GM18870 (cell line): ENCODE measurements around the gene UBAC1.
"Not testable (repeated sequence)": the region's sequence is repeated elsewhere in the genome, so short reads cannot be mapped to it uniquely, and the experiment has no call there.

Experiments used
- ATAC-seq: cut with Tn5 transposase; IDR thresholded peaks from one replicate; pipeline ENCODE4 v1.9.1; 2021; ENCODE audit warnings: moderate library complexity; ENCODE audit not compliant: unreplicated experiment

Gene UBAC1

DNA sequence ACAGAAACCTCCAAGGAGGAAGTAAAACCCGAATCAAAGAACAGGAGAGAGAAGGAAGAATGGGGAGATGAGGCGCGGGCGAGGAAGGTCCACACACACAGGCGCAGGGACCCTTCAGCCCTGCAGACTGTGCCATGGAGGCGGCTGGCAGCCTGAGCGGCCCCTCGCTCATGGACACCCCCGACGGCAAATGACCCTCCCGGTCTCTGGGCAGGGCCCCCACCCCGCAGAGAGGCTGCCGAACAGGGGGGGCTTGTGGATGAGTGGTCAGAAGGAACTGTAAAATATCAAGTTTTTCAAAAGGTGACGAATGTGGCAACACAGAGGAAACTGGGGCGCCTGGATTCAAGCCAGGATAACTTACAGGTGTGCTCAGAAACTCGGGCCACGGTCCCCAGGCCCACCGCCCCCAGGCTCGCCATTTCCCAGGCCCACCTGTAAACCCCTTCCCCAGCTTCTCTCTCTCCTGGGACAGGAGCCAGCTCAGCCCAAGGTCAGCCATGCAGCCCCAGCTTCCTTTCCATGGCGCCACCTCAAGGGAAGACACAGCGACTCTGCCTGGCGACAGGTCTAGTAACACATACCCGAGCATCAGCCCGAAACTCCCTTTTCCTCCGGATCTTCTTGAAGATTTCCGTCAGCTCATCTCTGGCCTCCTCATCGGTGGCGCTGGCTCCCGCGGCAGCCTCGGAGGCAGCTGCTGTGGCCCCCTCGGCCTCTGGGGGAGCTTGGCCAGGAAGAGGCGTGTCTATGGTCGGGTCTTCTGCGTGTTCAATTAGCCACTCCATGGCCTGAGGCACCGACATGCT, 16.5 kb downstream of the UBAC1 start:
- no peak for ATAC-seq

DNA sequence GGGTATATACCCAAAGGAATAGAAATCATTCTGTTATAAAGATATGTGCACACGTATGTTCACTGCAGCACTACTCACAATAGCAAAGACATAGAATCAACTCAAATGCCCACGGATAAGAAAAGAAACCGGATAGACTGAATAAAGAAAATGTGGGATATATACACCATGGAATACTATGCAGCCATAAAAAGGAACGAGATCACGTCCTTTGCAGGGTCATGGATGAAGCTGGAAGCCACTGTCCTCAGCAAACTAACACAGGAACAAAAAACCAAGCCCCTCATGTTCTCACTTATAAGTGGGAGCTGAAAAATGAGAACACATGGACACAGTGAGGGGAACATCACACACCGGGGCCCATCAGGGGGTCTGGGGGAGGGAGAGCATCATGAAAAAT, 17.6 kb downstream of the UBAC1 start:
- not testable (repeated sequence) for ATAC-seq

DNA sequence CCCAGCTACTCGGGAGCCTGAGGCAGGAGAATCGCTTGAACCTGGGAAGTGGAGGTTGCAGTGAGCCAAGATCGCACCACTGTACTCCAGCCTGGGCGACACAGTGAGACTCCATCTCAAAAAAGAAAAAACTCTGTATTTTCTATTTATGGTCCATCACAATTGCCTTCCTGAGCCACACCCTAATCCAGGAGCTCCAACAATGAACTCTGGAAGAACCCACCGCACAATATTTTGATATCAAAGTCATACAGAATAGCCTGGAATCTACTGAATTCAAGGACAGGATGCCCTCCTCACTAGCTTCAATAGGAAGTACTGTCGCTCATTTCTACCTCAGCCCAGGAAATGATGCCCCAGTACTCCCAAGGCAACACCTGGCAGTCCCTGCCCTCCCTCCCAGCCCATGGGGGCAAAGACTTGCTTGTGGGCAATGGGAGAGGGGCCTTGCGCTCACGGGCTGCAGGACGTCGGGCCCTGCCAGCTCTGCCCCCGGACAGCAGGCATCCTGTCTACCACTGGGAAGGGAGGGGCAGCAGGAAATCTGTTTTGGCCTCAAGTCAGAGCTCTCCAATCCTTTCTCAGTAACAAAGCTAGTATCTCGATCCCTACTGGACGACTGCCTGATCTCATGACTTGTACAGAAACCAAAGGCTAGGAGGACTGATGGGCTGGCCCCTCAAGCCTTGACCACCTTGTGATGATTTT, 19.7 kb downstream of the UBAC1 start:
- no peak for ATAC-seq

- ATAC-seq, result no peak
Observed at GRCh38 chr9:135939351-135940265, 21.6 kb downstream of the UBAC1 start.

DNA sequence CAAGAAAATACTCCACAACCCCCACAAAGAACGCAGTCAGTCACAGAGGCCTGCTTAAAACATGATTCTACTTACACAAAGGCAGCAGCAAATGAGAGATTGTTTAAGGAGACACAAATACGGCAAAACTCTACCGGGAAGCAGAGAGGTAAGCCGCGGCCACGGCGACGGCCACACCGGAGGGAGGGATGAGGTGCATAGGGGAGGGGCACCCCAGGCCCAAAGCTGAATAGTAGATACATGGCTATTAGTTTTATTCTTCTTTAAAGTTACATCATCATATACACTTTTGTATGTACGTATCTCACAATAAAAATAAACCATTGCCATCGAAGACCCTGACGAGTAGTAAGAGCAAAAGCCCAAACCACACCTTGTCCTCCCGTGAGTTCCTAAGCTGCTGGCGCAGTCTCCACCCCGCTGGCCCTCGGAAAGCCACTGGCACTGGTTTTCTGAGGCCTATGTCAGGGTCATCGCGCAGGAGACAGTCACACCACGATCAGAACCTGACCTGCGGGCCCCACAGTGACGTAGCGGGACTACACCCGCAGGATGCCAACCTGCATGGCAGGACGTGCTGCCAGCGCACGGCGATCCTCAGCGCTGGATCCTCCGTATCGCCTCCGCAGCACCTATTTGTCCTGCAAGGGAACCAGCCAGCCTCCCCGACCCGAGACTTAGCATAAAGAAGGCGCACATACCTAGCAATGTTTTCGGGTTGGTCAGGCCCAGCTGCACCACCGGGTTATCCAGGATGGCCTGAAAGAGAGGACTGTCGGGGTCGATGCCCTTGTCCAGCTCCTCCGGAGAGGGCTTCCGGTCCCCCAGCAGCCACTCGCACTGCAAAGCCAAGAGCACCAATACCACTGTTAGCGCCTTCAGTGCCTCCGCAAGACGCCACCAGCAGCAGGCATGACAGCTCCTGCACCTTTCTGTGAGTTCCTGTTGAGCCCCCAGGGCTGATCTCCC, 23.4 kb downstream of the UBAC1 start:
- ATAC-seq, result no peak

GRCh38 chr9:135933114-135933513, 28.1 kb downstream of the UBAC1 start:
- no peak for ATAC-seq

- no peak for ATAC-seq
Observed at GRCh38 chr9:135932656-135933055, 28.5 kb downstream of the UBAC1 start.

DNA sequence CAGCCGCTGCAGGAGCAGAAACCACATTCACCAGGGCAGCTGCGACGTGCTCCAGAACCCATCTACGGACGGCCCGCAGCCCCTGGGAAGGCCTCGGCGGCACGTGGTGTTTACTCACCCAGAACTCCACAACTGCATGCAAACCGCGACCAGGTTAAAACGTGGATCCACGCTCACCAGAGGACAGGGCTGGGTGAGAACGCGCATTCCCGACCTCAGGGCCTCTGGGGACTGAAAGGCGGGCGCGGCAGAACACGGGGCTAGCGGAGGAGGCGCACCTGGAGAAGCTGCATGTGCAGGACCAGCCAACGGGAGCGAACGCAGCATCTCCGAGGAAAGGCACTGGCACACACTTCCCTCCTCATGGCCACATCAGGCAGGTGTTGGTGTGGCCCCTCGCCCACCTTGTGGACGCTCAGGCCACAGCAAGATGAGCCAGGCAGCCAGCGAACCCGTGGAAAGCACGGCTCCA, 29.8 kb downstream of the UBAC1 start:
- ATAC-seq, result no peak

DNA sequence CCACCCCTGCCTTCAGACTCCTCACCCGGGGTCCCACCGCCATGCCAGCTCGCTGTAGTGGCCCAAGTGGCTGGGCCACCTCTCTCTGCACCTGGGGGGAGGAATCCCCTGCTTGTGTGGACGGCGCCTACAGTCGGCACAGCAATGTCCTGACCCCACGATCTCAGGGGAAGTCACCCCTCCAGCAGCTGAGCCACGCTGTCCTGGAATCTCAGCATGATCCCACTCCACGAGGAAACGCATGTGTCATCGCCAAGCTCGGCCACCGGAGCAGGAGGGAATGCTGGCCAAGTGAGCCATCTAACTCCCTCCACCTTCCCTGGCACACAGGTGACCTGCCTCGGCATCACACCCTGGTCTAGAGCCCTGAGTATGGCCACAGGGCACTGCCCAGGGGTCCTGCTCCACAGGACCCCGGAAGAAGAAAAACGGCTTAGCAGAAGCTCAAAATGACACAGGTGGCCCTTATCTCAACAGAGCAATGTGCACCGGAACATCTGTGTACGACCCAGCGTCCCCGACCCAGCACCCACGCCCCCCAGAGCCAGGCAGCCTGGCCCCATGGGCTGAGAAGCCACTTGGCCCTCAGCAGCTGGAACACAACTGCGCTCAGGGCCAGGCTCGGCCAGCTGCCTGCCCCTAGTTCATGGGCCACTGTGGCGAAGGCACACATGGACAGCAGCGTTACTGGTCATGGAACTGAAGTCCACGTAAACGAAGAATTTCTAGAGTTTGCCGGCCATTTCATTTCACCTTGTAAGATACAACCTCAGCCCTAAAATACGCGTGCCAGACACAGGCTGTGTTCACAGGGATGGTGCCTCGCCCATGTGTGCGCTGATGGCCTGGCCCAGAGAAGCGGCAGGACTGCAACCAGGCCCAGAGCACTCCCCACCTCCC, 30.5 kb downstream of the UBAC1 start:
- ATAC-seq, result no peak

DNA sequence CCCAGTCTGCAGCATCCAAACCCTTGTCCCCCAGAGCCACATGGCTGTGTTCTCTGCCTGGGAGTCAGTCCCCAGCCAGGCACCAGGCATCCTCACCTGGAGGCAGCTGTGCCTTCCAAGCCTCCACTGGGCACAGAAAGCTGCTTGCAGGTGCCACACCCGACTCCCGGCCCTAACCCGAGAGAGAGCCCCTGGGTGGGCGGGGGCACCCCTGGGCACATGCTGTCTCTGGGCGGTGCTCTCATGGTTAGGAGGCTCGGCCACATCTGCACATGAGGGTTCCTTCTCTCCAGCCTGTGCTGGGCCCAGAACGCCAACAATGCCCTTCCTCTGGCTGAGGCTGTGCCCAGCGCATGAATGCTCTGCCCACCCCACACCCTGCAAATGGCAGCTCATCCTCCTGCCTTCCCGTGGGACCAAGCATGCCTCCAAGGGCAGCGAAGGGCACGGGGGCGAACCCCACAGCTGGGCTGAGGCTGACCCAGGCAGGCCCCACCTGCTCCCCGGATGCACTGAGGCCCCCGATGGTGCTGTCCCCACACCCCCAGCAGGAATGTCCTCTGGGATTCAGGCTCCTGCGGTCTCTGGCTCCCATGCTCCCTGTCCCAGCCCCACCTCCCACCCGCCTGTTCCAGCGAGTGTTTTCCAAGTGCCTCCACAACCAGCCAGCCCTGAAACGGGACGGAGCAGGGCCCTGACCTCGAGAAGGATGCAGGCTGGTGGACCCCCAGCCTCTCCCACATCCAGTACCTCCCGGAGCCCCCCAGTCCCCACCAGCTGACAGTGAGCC, 31.3 kb downstream of the UBAC1 start:
- ATAC-seq, result no peak

DNA sequence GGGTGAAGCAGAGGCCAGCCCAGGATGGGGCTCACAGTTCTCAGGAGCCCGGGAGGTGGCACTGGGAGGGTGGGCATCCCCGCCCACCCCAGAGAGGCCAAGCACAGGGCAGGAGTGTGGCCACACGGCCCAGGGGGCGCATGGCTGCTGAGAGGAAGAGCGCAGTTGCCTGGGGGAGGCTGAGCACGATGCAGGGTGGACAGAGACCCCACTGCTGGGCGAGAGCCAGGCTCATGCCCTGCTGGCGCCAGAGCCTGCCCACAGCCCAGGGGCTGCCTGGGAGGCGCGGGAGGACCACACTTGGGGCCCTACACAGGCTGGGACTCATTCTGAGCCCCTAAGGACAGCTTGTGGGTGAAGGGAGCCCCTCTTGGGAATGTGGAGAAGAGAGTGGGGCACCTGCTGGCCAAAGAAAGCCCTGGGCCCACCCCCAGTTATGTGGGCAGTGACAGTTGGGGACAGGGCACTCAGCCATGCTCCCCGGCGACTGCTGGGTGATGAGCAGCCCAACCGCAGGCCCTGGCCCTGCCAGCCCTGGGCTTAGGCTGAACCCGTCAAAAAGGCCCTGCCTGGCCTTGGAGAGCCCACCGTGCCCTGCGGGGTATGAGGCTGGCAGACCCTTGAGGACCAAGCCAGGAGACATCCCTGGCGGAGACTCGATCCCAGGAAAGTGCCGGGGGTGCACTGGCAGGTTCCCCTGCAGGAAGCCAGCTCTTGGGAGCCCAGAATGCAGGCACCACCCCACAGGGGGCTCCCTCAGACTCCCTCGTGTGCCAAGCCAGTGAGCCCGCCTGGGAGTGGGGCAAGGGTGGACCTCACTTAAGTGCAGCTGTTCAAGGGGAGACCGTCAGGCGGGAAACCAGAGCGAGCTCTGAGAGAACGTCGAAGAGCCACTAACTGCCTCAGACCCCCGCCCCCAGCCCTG, 32.2 kb downstream of the UBAC1 start:
- ATAC-seq, result no peak

DNA sequence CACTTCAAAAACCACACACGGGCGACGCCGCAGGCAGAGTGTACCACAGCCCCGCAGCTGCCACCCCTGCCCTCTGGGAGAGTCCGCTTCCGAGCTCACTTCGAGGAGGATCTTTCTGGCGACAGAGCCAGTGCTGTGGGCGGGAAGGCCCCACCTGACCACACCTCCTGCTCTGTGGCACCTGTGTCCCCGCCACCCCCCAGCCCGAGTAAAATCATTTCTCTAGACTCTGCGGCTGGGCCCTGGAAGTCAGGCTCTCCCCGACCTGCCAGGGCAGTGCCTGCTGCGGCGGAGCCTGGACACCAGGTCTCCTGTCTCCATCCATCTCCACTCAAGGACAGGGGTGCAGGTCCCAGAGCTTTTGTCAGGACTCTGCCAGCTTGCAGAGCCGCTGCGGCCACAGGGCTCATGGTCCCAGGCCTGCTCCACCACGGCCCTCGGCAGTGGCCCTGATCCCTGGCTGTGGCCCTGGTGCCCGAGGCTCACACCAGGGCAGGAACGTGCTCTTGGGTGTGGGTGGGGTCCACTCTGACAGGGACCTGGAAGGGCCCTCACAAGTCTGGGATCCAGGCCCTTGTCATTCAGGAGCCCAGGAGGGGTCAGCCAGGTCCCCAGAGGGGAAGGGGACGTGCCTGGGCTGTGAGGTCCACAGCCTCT, 33.0 kb downstream of the UBAC1 start:
- no peak for ATAC-seq

DNA sequence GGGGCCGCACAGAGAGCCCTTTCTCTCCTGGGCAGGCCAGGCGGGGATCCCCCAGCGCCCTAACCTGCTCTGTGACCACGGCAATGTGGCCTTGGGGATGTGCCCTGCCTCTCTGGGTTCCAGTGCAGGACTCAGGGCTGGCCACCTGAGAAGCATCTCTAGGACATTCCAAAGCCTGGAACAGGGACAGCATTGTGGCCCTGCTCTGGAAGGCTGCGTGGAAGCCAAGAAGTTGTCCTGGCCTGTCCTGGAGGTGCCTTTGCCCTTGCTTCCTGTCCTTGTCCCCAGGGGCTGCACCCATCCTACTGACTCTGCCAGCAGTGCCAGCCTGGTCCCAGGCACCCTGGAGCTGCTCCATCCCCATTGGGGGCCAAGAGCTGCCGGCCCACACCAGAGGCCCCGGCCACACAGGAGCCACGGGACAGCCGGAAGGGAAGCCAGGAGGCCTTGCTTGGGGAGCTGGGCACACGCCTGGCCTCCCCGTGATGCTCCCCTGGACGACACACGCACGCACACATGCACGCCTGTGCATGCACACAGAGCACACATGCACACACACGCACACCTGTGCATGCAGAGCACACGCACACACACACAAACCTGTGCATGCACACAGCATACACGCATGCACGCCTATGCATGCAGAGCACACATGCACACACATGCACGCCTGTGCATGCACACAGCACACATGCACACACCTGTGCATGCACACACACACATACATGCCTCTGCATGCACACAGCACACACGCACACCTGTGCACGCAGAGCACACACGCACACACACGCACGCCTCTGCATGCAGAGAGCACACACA, 33.8 kb downstream of the UBAC1 start:
- ATAC-seq, result no peak

- no peak for ATAC-seq
Observed at GRCh38 chr9:135926402-135927194, 34.6 kb downstream of the UBAC1 start.

- no peak for ATAC-seq
Observed at GRCh38 chr9:135925496-135926133, 35.6 kb downstream of the UBAC1 start.
